HG03378 (cell line): ENCODE data around the gene PPP2R2B.

Source experiments
- ATAC-seq: cut with Tn5 transposase; IDR thresholded peaks from one replicate; pipeline ENCODE4 v1.9.1; 2021; ENCODE audit warnings: mild to moderate bottlenecking, moderate library complexity; ENCODE audit not compliant: unreplicated experiment

The PPP2R2B gene

DNA sequence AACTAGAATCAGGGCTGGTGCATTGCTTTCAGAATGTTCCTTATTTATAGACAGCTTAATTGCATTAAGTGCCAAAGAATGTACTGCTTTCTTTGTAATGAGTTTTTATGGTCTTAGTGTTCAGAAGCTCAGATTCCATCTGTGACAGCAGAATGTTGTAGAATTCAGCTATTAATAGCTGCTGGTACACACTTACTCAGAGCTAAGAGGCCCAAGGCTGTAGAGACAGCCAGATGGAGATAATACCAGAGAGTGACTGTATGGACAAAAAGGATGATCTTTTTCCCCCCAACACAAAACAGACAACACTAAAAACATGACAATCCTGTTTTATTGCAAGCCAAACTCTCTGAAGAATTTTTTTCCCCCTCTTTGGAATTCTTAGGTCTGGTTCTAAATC, 50.2 kb downstream of the PPP2R2B start:
- no peak for ATAC-seq

DNA sequence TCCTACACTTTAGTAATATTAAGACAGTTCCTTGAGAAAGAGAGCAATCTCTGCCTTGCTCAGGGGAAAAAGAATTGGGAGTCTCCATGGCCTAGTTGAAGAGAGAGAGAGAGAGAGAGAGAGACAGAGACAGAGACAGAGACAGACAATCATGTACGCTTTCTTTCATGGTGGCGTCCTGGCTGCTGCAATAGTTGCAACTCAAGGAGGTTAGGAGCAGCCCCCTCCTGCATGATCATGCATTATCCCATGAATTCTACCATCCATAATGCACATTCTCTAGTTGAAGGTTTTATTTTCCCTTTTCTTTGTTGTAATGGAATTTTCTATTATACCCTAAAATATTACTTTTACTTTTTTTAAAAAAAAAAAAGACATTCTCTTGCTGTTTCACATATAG, 50.7 kb downstream of the PPP2R2B start:
- ATAC-seq = no peak

DNA sequence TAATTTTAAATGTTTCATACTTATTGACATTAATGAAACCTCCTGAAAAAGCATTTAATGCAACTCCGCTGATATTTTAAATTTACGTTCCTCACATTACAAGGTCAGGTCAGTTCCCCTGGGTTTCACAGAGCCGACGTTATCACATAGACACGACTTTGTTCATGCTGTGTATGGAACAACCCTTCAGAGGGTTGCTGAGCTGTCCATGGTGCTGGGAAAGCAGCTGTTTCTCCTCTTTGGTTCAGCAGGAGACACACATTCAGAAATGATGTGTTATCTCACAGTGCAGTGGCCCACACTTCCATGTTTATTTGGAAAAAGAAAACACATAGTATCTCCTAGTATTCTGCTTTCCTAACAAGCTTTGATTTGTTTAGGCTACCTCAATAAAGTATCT, 53.5 kb downstream of the PPP2R2B start:
- ATAC-seq = no peak

- ATAC-seq = no peak
These were observed 56.8 kb downstream of the PPP2R2B start for GRCh38 chr5:146821732-146822131.

GRCh38 chr5:146820987-146821386, 57.6 kb downstream of the PPP2R2B start:
- no peak for ATAC-seq

DNA sequence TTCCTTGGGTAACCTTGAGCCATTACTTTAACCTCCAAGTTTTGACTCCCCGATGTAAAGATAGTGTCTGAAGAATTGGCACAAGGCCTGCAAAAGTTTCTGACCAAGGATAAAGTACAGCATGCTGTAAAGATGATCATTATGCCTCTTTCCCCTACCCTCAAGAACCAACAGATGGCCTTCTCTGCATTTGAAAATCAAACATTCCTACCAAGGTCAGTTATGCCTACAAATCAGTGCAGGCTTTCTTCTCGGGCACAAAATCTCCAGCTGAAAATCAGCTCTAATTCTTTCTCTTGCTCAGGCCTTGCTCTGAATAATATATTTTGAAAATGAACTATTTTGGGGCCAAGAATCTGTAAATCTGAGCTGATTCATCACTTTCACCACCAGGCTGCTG, 59.7 kb downstream of the PPP2R2B start:
- ATAC-seq = no peak

- no peak for ATAC-seq
These were observed 60.6 kb downstream of the PPP2R2B start for GRCh38 chr5:146817973-146818372.

- ATAC-seq = no peak
These were observed 61.7 kb downstream of the PPP2R2B start for GRCh38 chr5:146816775-146817387.

DNA sequence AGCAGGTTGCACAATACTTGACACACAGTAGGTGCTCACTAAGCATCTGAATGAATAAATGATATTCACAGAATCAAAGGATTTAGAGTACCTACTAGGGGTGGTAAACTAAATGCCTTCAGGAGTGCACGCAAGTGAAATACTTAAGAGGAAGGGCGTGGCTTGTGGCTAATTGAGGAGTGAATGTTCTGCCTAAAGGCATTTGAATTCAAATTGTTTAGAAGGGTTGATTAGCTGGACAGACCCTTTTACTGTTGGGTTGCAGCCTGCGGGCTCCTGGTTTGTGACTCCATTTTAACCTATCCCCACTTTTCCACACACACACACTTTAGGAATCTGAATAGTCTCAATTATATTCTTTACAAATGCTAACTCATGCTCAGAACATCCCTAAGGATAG, 63.1 kb downstream of the PPP2R2B start:
- no peak for ATAC-seq

GRCh38 chr5:146813346-146814157, 65.0 kb downstream of the PPP2R2B start:
- ATAC-seq = peak; percentile 94

GRCh38 chr5:146805081-146805480, 73.5 kb downstream of the PPP2R2B start:
- ATAC-seq = no peak

GRCh38 chr5:146802945-146803522, 75.5 kb downstream of the PPP2R2B start:
- no peak for ATAC-seq

DNA sequence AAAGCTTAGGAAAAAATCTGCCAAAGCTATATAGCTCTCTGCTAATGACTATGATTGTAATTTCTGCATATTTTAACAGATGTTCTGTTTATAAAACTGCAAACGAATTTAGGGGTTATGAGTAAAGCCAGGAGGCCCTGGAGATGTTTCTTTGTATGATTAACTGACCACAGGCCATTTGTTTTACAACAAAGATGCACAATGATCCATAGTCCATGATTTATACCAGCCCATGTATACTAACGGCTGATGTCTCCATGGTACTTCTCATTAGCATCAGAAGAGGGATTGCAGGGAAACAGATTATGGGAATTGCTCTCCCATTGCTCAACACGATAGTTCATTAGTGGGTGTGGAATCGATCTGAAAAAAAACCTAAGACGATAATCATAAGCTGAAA, 78.9 kb downstream of the PPP2R2B start:
- no peak for ATAC-seq

DNA sequence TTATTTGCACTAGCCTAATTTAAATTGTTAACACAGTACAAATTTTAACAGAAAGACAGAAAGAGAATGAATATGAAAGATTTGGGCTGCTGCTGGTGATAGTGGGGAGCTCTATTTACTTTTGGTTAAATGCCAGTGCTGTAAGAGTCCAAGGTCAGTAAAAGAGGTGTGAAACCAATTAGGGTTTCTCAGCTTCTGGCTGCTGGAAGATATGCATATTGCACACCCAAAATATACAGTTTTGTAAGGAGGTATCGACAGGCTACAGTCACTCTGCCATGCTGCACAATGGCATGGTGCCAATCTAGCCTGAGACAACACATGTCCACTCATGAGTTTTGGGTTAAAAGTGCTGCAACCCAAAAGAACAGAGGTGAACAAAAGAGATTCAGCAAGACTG, 79.3 kb downstream of the PPP2R2B start:
- no peak for ATAC-seq

GRCh38 chr5:146797658-146798057, 80.9 kb downstream of the PPP2R2B start:
- ATAC-seq = no peak

GRCh38 chr5:146796911-146797310, 81.6 kb downstream of the PPP2R2B start:
- ATAC-seq = no peak

GRCh38 chr5:146796144-146796543, 82.4 kb downstream of the PPP2R2B start:
- no peak for ATAC-seq

DNA sequence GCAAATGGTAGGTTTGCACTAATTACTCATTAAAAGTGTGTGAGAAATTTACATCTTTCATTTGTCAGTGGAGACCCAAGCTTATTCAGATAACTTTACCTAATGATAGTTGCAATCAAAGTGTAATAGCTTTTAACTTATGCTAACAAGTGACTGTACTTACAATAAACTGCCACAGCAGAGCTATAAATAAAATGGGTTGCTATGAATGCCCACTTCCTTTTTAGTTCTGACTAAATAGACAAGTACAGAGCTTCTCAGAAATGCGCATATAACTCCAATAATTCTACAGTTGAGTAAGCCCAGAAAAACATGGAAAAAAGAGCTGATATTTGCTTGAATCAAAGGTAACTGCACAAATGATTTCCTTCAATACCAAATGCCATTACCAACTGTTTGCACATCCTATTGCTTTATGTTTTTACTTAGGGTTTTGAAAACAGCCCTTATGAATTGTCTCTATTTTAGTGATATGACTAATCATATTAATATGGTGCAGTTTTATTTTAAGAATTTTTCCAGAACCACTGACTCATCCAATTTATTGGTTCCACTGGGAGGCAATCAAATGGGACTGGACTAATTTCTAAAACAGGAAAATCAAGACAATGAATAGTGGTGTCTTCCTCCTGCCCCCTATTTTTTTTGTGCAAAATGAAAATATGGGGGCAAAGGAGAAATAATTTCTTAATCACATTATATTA, 84.1 kb downstream of the PPP2R2B start:
- ATAC-seq = no peak

DNA sequence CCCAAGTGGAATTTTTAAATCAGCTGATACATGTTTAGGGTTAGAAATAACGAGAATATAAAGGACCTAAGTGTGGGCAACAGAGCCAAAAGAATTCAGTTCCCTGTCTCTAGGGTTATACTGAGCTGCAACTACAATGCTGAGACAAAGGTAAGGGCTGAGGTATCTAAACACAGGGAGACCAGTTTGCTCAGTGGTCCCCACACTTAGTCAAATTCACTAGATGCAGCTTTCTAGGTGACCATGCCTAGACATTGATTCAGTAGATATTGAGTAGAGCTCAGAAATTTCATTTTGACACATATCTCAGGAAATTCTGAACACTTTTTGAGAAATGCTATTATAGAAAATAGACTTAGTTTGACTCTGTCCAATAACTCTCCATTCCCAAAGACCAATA, 84.8 kb downstream of the PPP2R2B start:
- ATAC-seq = no peak

DNA sequence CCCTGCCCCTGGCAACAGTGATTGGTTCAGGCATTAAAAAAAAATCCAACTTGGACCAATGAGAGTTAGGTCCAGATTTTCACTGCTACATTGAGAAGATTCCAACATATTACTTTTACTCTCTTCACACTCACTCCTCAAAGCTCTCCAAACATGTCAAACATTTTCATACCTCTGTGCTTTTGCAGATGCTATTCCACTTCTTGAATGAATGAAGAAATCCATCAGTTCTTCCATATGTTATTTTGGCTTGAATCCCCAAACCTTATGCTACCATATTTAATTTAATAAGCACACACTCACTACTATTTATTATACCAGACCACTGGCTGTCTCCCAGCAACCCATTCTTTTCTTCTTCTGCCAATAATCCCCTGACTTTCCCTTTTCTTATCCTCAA, 87.1 kb downstream of the PPP2R2B start:
- no peak for ATAC-seq
